Measurements from ENCODE around the gene PIK3C3. TPM values are rescaled to one million over a fixed set of nuclear protein-coding genes. Genes with fewer than 3 reads are reported as not detected.
"Not testable (repeated sequence)": the region's sequence is repeated elsewhere in the genome, so short reads cannot be mapped to it uniquely, and the experiment has no call there.

PIK3C3 gene
- total RNA-seq, 2 experiments from 2014 or later = 8.3 to 22.3 TPM

- TF ChIP-seq EZH2phosphoT487 (IDR thresholded peaks at IDR 0.05; ENCODE audit: borderline replicate concordance, low read depth, low read length) (no peak), CTCF (conservative IDR thresholded peaks at IDR 0.05; ENCODE audit: low read length) (no peak)
- H3K79me2 ChIP-seq (ENCODE audit: insufficient read depth, low read depth, low read length) = no peaks in the 10 kb centered on the region
- H3K4me2 ChIP-seq (ENCODE audit: low read length) = no peak overlapping the region
- H4K20me1 ChIP-seq (ENCODE audit: insufficient read depth, low read length) = no peaks in the 10 kb centered on the region
- ChIA-PET POLR2A (no interaction called here), CTCF (ENCODE audit: unreplicated experiment) (no interaction called here)
- H3K36me3 ChIP-seq (ENCODE audit: insufficient read depth, low read length) = no peaks in the 10 kb centered on the region
- BruUV-seq (replicated peaks) = no TSS peak
- no peaks in the 10 kb centered on the region for H3K9me2 ChIP-seq (ENCODE audit: insufficient read depth, low read length)
- H3K4me3 ChIP-seq (ENCODE audit: low read depth, low read length, poor library complexity, severe bottlenecking) = no peak overlapping the region
- no peak for DNase-seq (ENCODE audit: low spot score)
- no peak overlapping the region for H2AFZ ChIP-seq (ENCODE audit: low read length)
- intact Hi-C loops (cut with micrococcal nuclease; ENCODE audit: unreplicated experiment) = no loop called here
- no peaks in the 10 kb centered on the region for H3K4me1 ChIP-seq (ENCODE audit: insufficient read depth, low read length, poor library complexity, severe bottlenecking)
- no peaks in the 10 kb centered on the region for H3K9me3 ChIP-seq (ENCODE audit: low read length)
- H3K27ac ChIP-seq (ENCODE audit: low read depth, low read length, poor library complexity, severe bottlenecking) = no peak overlapping the region
These were observed 152.3 kb downstream of the PIK3C3 start for GRCh38 chr18:42107287-42107686.

- no peak for DNase-seq (ENCODE audit: low spot score)
- POLR2A ChIA-PET = no interaction called here
- no peaks in the 10 kb centered on the region for H3K4me1 ChIP-seq (ENCODE audit: insufficient read depth, low read length, poor library complexity, severe bottlenecking)
- no peak overlapping the region for H3K27ac ChIP-seq (ENCODE audit: low read depth, low read length, poor library complexity, severe bottlenecking)
- no peaks in the 10 kb centered on the region for H3K79me2 ChIP-seq (ENCODE audit: insufficient read depth, low read depth, low read length)
- no peaks in the 10 kb centered on the region for H3K9me2 ChIP-seq (ENCODE audit: insufficient read depth, low read length)
- no peak for TF ChIP-seq CTCF (conservative IDR thresholded peaks at IDR 0.05; ENCODE audit: low read length)
- TF ChIP-seq EZH2phosphoT487 (IDR thresholded peaks at IDR 0.05; ENCODE audit: borderline replicate concordance, low read depth, low read length) = no peak
- H3K36me3 ChIP-seq (ENCODE audit: insufficient read depth, low read length) = no peaks in the 10 kb centered on the region
- H3K4me3 ChIP-seq (ENCODE audit: low read depth, low read length, poor library complexity, severe bottlenecking) = no peak overlapping the region
- no peaks in the 10 kb centered on the region for H3K9me3 ChIP-seq (ENCODE audit: low read length)
- H4K20me1 ChIP-seq (ENCODE audit: insufficient read depth, low read length) = no peaks in the 10 kb centered on the region
- intact Hi-C loops (cut with micrococcal nuclease; ENCODE audit: unreplicated experiment) = no loop called here
- no peak overlapping the region for H3K4me2 ChIP-seq (ENCODE audit: low read length)
- no TSS peak for BruUV-seq (replicated peaks)
- CTCF ChIA-PET (ENCODE audit: unreplicated experiment) = no interaction called here
- H2AFZ ChIP-seq (ENCODE audit: low read length) = no peak overlapping the region
These were observed 152.8 kb downstream of the PIK3C3 start for GRCh38 chr18:42107691-42108450.

GRCh38 chr18:42112147-42112546 is 157.1 kb downstream of the PIK3C3 start:
- H3K9me3 ChIP-seq (ENCODE audit: low read length); CTCF ChIA-PET (ENCODE audit: unreplicated experiment); H3K4me1 ChIP-seq (ENCODE audit: insufficient read depth, low read length, poor library complexity, severe bottlenecking); H3K4me3 ChIP-seq (ENCODE audit: low read depth, low read length, poor library complexity, severe bottlenecking); H4K20me1 ChIP-seq (ENCODE audit: insufficient read depth, low read length); H3K27ac ChIP-seq (ENCODE audit: low read depth, low read length, poor library complexity, severe bottlenecking); H3K9me2 ChIP-seq (ENCODE audit: insufficient read depth, low read length); H3K4me2 ChIP-seq (ENCODE audit: low read length); H2AFZ ChIP-seq (ENCODE audit: low read length); H3K36me3 ChIP-seq (ENCODE audit: insufficient read depth, low read length); DNase-seq (ENCODE audit: low spot score); BruUV-seq (replicated peaks); POLR2A ChIA-PET; H3K79me2 ChIP-seq (ENCODE audit: insufficient read depth, low read depth, low read length): not testable (repeated sequence)
- intact Hi-C loops (cut with micrococcal nuclease; ENCODE audit: unreplicated experiment) = loop anchor here (10.0 kb wide), 1 partner anchor 183 kb away; no protein-coding TSS in a partner anchor

Measured in OCI-LY7 (cell line).